GM11168 (cell line): ENCODE results near the gene DDX17.

Source experiments
- in situ Hi-C: fragments of 300-500 bp; cut with MboI; formaldehyde crosslinking; loops from one replicate; pipeline ENCODE4 v1.12.0; 2022; ENCODE audit warnings: low sequenced_read_pairs; ENCODE audit not compliant: unreplicated experiment

DDX17 gene

DNA sequence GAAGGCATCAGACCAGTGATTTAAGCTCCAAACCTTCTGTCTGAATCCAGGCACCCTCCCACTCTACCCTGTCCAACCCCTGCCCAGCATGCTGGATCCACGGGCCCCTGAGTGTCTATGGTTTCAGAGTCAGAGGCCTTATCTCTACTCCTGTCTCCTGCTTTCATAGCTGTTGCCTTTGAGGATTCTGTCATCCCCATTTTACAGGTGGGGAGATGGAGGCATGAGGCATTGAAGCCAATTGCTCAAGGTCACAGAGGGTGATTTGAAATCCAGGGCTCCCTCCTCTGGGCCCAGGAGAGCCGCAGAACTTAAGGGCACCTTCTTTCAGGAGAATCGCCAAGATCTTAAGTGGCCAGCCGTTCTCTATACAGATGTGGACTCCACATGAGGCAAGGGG lies 54.2 kb downstream of the DDX17 start:
- in situ Hi-C loops: no loop called here

DNA sequence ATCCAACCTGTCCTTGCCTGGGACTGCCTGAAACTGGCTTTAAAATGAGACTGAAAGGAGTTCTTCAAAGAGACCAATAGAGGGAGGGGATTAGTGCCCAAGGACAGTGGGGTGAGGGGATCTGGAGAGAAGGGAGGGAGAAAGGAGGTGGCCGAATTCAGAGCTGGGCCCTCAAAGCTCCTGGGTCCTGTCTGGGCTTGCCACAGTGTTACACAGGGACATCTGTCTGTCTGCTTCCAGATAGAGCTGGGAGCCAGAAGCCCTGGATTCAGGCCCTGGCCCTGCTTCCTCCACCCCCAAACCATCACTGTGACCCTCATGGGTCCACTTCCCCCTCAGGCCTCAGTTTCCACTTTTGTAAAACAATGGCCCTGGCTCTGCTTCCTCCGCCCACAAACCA lies 54.7 kb downstream of the DDX17 start:
- in situ Hi-C loops: no loop called here

DNA sequence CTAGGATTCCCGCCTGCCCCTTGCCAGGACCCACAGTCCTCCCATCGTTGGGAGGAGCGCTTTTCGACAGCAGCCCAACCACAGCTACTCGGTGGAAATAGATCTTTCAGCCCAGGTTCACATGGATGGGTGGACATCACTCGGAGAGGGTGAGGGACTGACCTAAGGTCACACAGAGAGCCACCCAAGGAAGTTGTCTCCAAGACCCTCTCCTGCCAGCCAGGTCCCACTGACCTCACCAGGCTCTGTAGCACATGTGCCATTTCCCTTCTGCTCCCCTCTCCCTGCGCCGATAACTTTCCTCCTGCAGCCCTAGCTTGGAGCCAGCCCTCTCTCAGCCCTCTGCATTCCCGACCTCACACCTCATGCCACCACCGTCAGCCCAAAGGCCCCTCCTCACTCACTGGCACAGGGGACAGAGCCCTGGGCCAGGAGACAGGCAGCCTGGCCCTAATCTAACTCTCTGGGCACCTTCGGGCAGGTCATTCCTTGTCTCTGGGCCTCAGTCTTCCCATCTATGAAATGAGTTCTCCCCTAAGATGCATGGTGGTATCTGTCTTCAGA lies 55.8 kb downstream of the DDX17 start:
- in situ Hi-C loops: no loop called here

DNA sequence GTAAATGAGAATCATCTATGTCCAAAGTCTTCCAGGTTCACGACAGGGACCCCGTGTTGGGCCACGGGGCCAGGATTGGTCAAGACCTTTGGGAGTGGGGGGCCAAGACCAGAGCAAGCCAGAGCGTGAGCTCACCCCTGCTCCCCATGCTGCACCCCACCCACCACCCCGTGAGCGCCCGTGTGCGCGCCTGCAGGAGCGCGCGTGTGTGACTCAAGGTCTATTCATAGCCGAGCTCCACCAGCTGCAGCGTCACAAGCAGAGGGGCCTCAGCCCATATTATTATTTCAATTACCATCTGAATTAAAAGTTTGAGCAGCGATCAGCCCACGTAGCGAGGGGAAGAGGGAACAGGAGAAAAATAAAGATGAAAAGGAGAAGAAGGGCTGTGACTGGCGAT lies 56.3 kb downstream of the DDX17 start:
- in situ Hi-C loops: no loop called here

GRCh38 chr22:38448945-38449745 lies 57.0 kb downstream of the DDX17 start:
- in situ Hi-C loops: no loop called here

DNA sequence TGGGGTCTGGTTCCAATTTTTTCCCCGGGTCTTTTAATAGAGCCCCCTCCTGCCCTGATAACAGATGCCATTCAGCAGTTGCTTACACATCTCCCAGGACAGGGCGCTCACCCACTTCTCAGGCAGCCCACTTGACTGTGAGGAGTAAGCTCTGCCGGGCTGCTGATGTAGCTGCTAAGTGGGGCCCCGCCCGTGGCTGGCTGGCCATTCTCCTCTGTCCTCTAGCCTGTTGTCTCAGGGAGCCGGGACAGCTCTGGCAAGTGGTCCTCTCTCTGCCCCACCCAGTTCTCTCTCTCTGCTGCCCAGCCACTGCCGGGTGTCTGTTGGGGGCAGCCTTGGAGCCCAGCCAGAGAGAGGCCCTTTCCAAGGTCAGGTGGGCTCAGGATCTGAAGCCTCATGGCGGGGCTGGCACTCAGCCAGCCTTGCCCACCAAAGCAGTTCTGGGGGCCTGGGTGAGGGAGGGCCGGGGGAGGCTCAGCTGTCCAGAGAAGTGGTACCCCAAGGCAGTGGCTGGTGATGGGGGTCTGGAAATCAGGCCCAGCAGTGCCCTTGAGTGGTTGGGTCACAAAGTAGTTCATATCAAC lies 60.0 kb downstream of the DDX17 start:
- in situ Hi-C loops: no loop called here

DNA sequence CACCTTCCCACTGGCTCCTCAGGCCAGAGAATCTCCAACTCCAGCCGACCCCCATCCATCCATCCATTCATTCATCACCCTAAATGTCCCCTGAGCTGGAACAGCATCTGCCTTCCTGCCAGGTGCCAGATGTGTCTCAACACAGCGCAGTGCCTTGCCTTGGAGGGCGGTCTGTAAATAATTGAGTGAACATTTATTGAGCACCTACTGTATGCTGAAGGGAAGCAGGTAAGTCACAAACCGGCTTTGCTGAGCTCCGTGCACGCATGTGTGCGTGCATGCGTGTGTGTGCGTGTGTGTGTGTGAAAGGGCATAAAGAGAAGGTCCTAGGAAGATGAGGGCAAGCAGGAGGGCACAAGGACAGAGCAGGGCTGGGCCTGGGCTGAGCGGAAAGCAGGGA lies 61.3 kb downstream of the DDX17 start:
- in situ Hi-C loops: no loop called here

DNA sequence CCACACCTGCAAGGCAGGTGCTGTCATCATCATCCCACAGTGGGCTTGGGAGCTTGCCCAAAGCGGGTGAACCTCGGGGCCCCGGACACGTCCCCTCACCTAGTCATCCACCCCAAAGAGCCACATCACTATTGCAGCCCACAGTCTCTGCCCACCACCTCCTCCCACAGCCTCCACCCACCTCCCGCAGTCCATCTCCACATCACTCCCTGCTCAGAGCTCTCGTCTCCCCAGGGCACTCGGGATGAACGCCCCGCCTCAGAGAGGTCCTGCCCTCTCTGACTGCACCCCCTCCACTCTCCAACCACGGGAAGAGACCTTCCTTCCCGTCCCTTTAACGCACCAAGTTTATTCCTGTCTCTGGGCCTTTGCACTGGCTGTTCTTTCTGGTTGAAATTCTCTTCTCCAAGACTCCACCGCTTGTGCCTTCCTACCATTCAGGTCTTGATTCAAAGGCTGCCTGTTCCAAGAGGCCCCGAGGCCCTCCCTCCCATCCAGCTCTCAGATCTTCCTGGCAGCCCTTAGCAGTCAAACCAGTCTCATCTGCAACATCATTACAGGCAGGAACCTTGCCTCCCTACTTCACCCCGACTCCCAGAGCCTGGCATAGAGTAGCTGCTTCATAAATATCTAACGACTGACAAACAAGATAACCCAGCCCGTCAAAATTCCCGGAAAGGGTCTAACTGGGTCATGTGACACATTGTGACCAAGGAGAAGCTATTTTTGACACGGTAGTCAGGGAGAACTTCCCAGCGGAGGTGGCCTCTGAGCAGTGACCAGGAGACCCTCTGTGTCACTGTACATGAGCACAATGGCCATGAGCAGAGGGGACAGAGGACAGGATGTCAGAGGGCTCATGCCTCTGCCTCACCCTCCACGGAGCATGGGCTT lies 62.2 kb downstream of the DDX17 start:
- in situ Hi-C loops: no loop called here

DNA sequence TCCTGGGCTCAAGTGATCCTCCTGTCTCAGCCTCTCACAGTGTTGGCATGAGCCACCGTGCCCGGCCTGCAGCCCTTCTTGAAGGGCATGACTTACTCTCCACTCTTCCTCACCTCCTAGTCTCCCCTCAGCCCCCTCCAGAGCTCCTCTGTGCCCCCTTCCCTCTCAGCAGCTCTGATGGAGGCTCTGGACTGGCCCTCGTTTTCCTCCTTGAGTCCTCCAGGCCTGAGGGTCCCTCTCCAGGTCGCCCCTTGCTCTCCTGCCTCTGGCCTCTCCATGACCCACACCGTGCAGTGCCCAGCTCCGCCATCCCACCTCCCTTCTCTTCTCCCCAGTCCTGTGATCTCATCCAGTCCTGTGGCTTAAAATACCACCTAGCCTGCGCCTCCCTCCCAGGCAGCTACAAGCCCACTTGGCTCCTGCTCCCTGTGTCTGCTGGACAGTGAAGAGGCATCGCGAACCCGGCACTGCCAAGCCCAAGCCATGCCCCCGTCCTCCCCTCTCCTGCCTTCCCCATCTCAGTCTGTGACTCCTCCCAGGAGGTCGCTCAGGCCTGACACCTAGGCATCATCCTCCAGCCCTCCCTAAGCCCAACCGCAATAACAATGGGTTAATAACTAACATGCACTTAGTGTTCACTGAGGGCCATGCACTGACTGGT lies 63.0 kb downstream of the DDX17 start:
- in situ Hi-C loops: no loop called here

GRCh38 chr22:38441620-38442287 lies 64.4 kb downstream of the DDX17 start:
- in situ Hi-C loops: no loop called here

GRCh38 chr22:38440747-38441350 lies 65.3 kb downstream of the DDX17 start:
- in situ Hi-C loops: no loop called here

- in situ Hi-C loops: no loop called here
Measured at GRCh38 chr22:38437416-38437815, 68.7 kb downstream of the DDX17 start.

- in situ Hi-C loops: no loop called here
Measured at GRCh38 chr22:38436629-38437395, 69.3 kb downstream of the DDX17 start.

DNA sequence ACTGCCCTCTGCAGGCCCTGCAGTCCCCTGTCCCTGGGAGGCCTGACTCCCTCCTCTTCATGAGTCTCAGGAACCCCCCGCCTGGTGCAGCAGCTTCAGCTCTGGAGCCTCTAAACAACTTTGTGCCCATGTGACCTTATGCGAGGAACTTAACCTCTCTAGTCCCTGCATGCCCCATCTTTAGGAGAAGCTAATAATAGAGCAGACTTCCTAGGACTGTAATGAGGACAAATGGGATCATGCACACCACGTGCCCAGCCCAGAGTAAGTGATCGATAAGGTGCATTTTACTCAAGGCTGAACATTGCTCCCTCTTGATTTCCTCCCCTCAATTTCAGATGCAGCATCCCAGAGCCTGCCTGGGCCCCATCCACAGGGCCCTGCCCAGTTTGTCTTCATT lies 70.1 kb downstream of the DDX17 start:
- in situ Hi-C loops: no loop called here

- in situ Hi-C loops: no loop called here
Measured at GRCh38 chr22:38435010-38435409, 71.1 kb downstream of the DDX17 start.

GRCh38 chr22:38433871-38434270 lies 72.2 kb downstream of the DDX17 start:
- in situ Hi-C loops: no loop called here
